ENCODE results near the gene C10orf143. TPM values are rescaled to one million over a fixed set of nuclear protein-coding genes. Genes with fewer than 3 reads are reported as not detected.

The C10orf143 gene
- total and polyA plus RNA-seq, 2 of the 8 experiments (the other 6 are each of a cell fraction or from before 2014, with no cell fraction given), result 1.6 to 2.0 TPM

GRCh38 chr10:130036296-130037065 is 74.1 kb downstream of the C10orf143 start:
- no peak overlapping the region for H3K9ac ChIP-seq (replicated peaks in 1 of 4; ENCODE audit: extremely low read depth in 1 of 4, low read depth in 3 of 4, low read length in 3 of 4)
- TF ChIP-seq RAD21 (IDR thresholded peaks at IDR 0.05 in 1 of 2, conservative IDR thresholded peaks at IDR 0.05 in 1 of 2; ENCODE audit: low read depth in 2 of 2, low read length in 2 of 2) (peak in 1 of 2 experiments; percentile 12; a peak in 1 of 4 replicates), TCF12 (IDR thresholded peaks at IDR 0.05; ENCODE audit: low read depth, low read length) (no peak)
- POLR2A ChIA-PET (ENCODE audit: partially characterized antibody), result no interaction called here
- H3K4me1 ChIP-seq (replicated peaks in 1 of 4; ENCODE audit: control insufficient read depth in 3 of 4, insufficient read depth in 4 of 4, low read length in 3 of 4), result no peaks in the 10 kb centered on the region
- H4K8ac ChIP-seq (ENCODE audit: extremely low read depth, insufficient read depth, low read length), result peak overlapping the region; percentile 3; the same call in 1 of the 2 replicates
- H2BK20ac ChIP-seq (ENCODE audit: low read length), result no peak overlapping the region
- no peak overlapping the region for H2AFZ ChIP-seq (ENCODE audit: low read length)
- H3K27me3 ChIP-seq (replicated peaks in 1 of 4; ENCODE audit: control insufficient read depth in 3 of 4, extremely low read depth in 1 of 4, insufficient read depth in 3 of 4, low read length in 3 of 4), result no peaks in the 10 kb centered on the region
- DNase-seq (ENCODE audit: low read depth in 1 of 2, low spot score in 2 of 2) (no peak), FAIRE-seq (no peak)
- H2BK12ac ChIP-seq (ENCODE audit: low read depth, low read length), result peak overlapping the region; percentile 60; the same call in 1 of the 2 replicates
- H3K56ac ChIP-seq (replicated peaks; ENCODE audit: insufficient read length, low read depth, low read length), result no peak overlapping the region
- no peak overlapping the region for H3K23ac ChIP-seq (ENCODE audit: insufficient read length)
- no peak overlapping the region for H3K4ac ChIP-seq (replicated peaks; ENCODE audit: insufficient read length, low read depth, low read length)
- no peak overlapping the region for H2AK5ac ChIP-seq (ENCODE audit: low read depth, low read length)
- no peak overlapping the region for H2BK15ac ChIP-seq (ENCODE audit: low read length)
- H4K91ac ChIP-seq (replicated peaks; ENCODE audit: insufficient read length, low read length), result no peak overlapping the region
- 90% methylated on average over 13 of the region's 13 CpGs; no CpG with 5 or more reads in 1 of the 2 experiments for WGBS, 2 experiments (ENCODE audit: extremely low coverage in 1 of 2, insufficient coverage in 1 of 2, insufficient read length in 1 of 2, insufficient replicate concordance in 2 of 2, low coverage in 1 of 2, low lambda C conversion rate in 2 of 2, missing lambda C conversion rate in 1 of 2)
- no peak overlapping the region for H2BK120ac ChIP-seq (replicated peaks; ENCODE audit: low read depth, low read length)
- no peaks in the 10 kb centered on the region for H3K36me3 ChIP-seq (ENCODE audit: control insufficient read depth in 2 of 4, insufficient read depth in 4 of 4, low read length in 3 of 4)
- no peak overlapping the region for H4K5ac ChIP-seq (ENCODE audit: insufficient read length, low read depth, low read length)
- H3K14ac ChIP-seq (ENCODE audit: insufficient read length), result no peak overlapping the region
- H3K18ac ChIP-seq (ENCODE audit: extremely low read depth, low read length), result no peak overlapping the region
- H3K9me3 ChIP-seq (ENCODE audit: insufficient read depth in 2 of 2, low read depth in 1 of 2, low read length in 1 of 2), result no peaks in the 10 kb centered on the region
- H3K23me2 ChIP-seq (ENCODE audit: low read depth, low read length), result no peaks in the 10 kb centered on the region
- CTCF ChIA-PET (ENCODE audit: partially characterized antibody), result interaction anchor here (1.1 to 1.3 kb wide), 2 partner anchors 11 to 14 kb away, joined by 4 to 5 read pairs; no protein-coding TSS in a partner anchor
- H3K79me1 ChIP-seq (ENCODE audit: low read depth, low read length), result no peaks in the 10 kb centered on the region
- no peaks in the 10 kb centered on the region for H3K79me2 ChIP-seq (ENCODE audit: control insufficient read depth in 1 of 2, insufficient read depth in 2 of 2, low read length in 2 of 2)
- H3K4me2 ChIP-seq (ENCODE audit: insufficient read depth in 1 of 2, low read depth in 2 of 2, low read length in 2 of 2), result no peak overlapping the region
- no peaks in the 10 kb centered on the region for H4K20me1 ChIP-seq (replicated peaks in 1 of 2; ENCODE audit: control insufficient read depth in 1 of 2, insufficient read depth in 2 of 2, low read length in 2 of 2)
- no peak overlapping the region for H3K27ac ChIP-seq (ENCODE audit: low read depth, low read length)
- no peak overlapping the region for H2BK5ac ChIP-seq (ENCODE audit: low read depth, low read length)
- H3K4me3 ChIP-seq (ENCODE audit: extremely low read depth in 1 of 4, insufficient read depth in 2 of 4, low read depth in 3 of 4, low read length in 4 of 4), result no peak overlapping the region

All from H1 (cell line).